Ascending aorta (tissue), 2 donors: Measurements from ENCODE around the gene GPR21. TPM values are rescaled to one million over a fixed set of nuclear protein-coding genes. Genes with fewer than 3 reads are reported as not detected.
A peak's percentile ranks its signal among the peaks of the same experiment; 100 is the strongest.

ENCODE experiments used
- DNase-seq, 2 donors: peaks; one replicate each; pipeline ENCODE4 v3.0.0-alpha.2; 2019; ENCODE audit warnings: low spot score in 2 of 2
- H3K27ac ChIP-seq, 2 donors: fragments of 200-600 bp; sonication (generic); one replicate each; pipeline ENCODE4 v1.5.1; 2016 to 2017; ENCODE audit warnings: mild to moderate bottlenecking in 1 of 2
- H3K27me3 ChIP-seq: fragments of 200-600 bp; sonication (generic); one replicate; pipeline ENCODE4 v1.5.1; 2017
- H3K36me3 ChIP-seq, 2 donors: fragments of 200-600 bp; sonication (generic); one replicate each; pipeline ENCODE4 v1.5.1; 2016
- H3K4me1 ChIP-seq, 2 donors: fragments of 200-600 bp; sonication (generic); one replicate each; pipeline ENCODE4 v1.5.1; 2016 to 2017; ENCODE audit warnings: mild to moderate bottlenecking in 1 of 2
- H3K4me3 ChIP-seq, 2 donors: fragments of 200-600 bp; sonication (generic); one replicate each; pipeline ENCODE4 v1.5.1; 2016 to 2017; ENCODE audit warnings: mild to moderate bottlenecking in 1 of 2
- H3K9me3 ChIP-seq, 2 donors: fragments of 200-600 bp; sonication (generic); one replicate each; pipeline ENCODE4 v1.5.1; 2016
- intact Hi-C: fragments of 100-400 bp; cut with DNase I; formaldehyde crosslinking; loops from one replicate; pipeline ENCODE4 v1.15.1; 2023
- total RNA-seq: library from RNA; depleted of rRNA; stranded (reverse); fragments of >200 nt; gene quantifications from one replicate; pipeline ENCODE4 v1.1.0, GENCODE V29; 2016
- TF ChIP-seq, protein P1 (sequence below), 3 experiments: fragments of 200-600 bp in 2 of 3; fragments of 450-650 bp in 1 of 3; sonication (generic) in 2 of 3; IDR thresholded peaks; one replicate each; pipeline ENCODE4 v1.5.1; 2016 to 2019; ENCODE audit warnings: antibody characterized with exemption in 3 of 3, mild to moderate bottlenecking in 1 of 3, moderate library complexity in 1 of 3

GPR21 gene
- total RNA-seq, 1 donor from 2014 or later = 5.7 TPM

GRCh38 chr9:123069010-123069481 lies 35.6 kb downstream of the GPR21 start:
- Histone ChIP-seq H3K36me3 (peaks cover 10 to 34% of the 10 kb centered on the region in 2 donors), H3K9me3 (no peaks in the 10 kb centered on the region), H3K27me3 (no peaks in the 10 kb centered on the region), H3K4me3 (no peak overlapping the region), H3K4me1 (peaks cover 8 to 17% of the 10 kb centered on the region in 2 donors), H3K27ac (peak overlapping the region; percentile 67 to 71)
- intact Hi-C loops = no loop called here
- DNase-seq = no peak
- TF ChIP-seq, protein P1, sequence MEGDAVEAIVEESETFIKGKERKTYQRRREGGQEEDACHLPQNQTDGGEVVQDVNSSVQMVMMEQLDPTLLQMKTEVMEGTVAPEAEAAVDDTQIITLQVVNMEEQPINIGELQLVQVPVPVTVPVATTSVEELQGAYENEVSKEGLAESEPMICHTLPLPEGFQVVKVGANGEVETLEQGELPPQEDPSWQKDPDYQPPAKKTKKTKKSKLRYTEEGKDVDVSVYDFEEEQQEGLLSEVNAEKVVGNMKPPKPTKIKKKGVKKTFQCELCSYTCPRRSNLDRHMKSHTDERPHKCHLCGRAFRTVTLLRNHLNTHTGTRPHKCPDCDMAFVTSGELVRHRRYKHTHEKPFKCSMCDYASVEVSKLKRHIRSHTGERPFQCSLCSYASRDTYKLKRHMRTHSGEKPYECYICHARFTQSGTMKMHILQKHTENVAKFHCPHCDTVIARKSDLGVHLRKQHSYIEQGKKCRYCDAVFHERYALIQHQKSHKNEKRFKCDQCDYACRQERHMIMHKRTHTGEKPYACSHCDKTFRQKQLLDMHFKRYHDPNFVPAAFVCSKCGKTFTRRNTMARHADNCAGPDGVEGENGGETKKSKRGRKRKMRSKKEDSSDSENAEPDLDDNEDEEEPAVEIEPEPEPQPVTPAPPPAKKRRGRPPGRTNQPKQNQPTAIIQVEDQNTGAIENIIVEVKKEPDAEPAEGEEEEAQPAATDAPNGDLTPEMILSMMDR (IDR thresholded peaks at IDR 0.05) = no peak

DNA sequence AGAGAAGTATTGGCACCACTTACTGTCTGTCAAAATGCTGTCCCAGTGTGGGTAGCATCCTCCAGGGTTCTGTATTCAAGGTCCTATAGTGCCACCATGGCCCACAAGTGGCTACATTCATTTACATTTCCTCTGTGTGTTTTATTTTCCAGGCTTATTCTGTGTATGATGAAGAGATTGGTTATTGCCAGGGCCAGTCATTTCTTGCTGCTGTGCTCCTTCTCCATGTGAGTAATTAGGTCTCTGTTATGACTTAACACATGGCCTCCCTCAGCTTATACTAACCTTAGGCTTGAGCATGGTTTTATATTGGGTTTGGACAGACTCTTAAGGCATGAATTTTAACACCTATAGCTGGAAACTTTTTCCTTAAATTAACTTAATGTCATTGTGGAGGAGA lies 36.7 kb downstream of the GPR21 start:
- Histone ChIP-seq H3K36me3 (peaks cover 10 to 34% of the 10 kb centered on the region in 2 donors), H3K4me1 (peaks cover 8 to 20% of the 10 kb centered on the region in 2 donors), H3K4me3 (no peak overlapping the region), H3K9me3 (no peaks in the 10 kb centered on the region), H3K27ac (peak overlapping the region in 1 of 2 donors; percentile 71), H3K27me3 (no peaks in the 10 kb centered on the region)
- intact Hi-C loops = loop anchor here (2.0 to 10.0 kb wide), 2 partner anchors 29 to 165 kb away; partner anchors contain the start of gene RC3H2
- TF ChIP-seq, protein P1 (IDR thresholded peaks at IDR 0.05) = no peak
- DNase-seq = no peak

GRCh38 chr9:123072407-123072995 lies 39.0 kb downstream of the GPR21 start:
- TF ChIP-seq, protein P1 (IDR thresholded peaks at IDR 0.05) = no peak
- no peak for DNase-seq
- intact Hi-C loops = loop anchor here (10.0 kb wide), 1 partner anchor 168 kb away; the partner anchor contains the start of gene RC3H2
- peaks cover 0 to 24% of the 10 kb centered on the region in 2 donors for H3K36me3 ChIP-seq
- peak overlapping the region; percentile 68 to 71 for H3K27ac ChIP-seq
- H3K9me3 ChIP-seq = no peaks in the 10 kb centered on the region
- H3K4me1 ChIP-seq = peaks cover 8 to 20% of the 10 kb centered on the region in 2 donors
- no peak overlapping the region for H3K4me3 ChIP-seq
- no peaks in the 10 kb centered on the region for H3K27me3 ChIP-seq

DNA sequence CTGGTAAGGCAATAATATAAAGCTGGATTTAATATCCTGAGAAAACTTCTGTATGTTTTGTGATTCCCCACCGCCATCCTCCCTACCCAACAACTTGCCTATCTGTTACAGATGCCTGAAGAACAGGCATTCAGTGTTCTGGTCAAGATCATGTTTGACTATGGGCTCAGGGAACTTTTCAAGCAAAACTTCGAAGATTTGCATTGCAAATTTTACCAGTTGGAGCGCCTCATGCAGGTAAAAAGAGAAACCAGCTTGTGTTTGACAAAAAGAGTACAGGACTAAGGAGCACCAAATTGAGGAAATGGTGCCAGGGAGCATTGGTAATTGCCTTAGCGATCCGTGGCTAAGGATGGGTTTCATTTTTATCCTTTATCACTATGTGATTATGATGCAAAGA lies 40.0 kb downstream of the GPR21 start:
- Histone ChIP-seq H3K4me1 (peaks cover 8 to 20% of the 10 kb centered on the region in 2 donors), H3K36me3 (peaks cover under 1 to 30% of the 10 kb centered on the region in 2 donors), H3K27ac (peak overlapping the region; percentile 68 to 71), H3K4me3 (peak overlapping the region in 1 of 2 donors; percentile 33), H3K9me3 (no peaks in the 10 kb centered on the region), H3K27me3 (no peaks in the 10 kb centered on the region)
- intact Hi-C loops = loop anchor here (10.0 kb wide), 1 partner anchor 169 kb away; the partner anchor contains the start of gene RC3H2
- DNase-seq = no peak
- TF ChIP-seq, protein P1 (IDR thresholded peaks at IDR 0.05) = no peak

GRCh38 chr9:123073991-123074422 lies 40.5 kb downstream of the GPR21 start:
- peak overlapping the region in 1 of 2 donors; percentile 33 for H3K4me3 ChIP-seq
- H3K36me3 ChIP-seq = peaks cover 5 to 30% of the 10 kb centered on the region in 2 donors
- H3K27ac ChIP-seq = peak overlapping the region; percentile 68 to 71

More at GRCh38 chr9:123073991-123074422, 40.5 kb downstream of the GPR21 start:
- Histone ChIP-seq H3K4me1 (peaks cover 8 to 20% of the 10 kb centered on the region in 2 donors), H3K27me3 (no peaks in the 10 kb centered on the region), H3K9me3 (no peaks in the 10 kb centered on the region)
- DNase-seq = no peak
- intact Hi-C loops = loop anchor here (10.0 kb wide), 1 partner anchor 169 kb away; the partner anchor contains the start of gene RC3H2
- TF ChIP-seq, protein P1 (IDR thresholded peaks at IDR 0.05) = no peak
